M059J (cell line): ENCODE results near the gene MARCHF3. TPM values are rescaled to one million over a fixed set of nuclear protein-coding genes. Genes with fewer than 3 reads are reported as not detected.
"Not testable (repeated sequence)": the region's sequence is repeated elsewhere in the genome, so short reads cannot be mapped to it uniquely, and the experiment has no call there.

ENCODE experiments used
- DNase-seq: peaks from one replicate; pipeline ENCODE4 v3.0.0-alpha.2; 2012; ENCODE audit warnings: low read depth
- total RNA-seq: library from RNA; depleted of rRNA; stranded (reverse); fragments of >200 nt; shearing (Covaris generic); gene quantifications from 2 replicates; pipeline ENCODE4 v1.2.3, GENCODE V29; 2014; rRNA removed

The MARCHF3 gene
- total RNA-seq, 1 experiment from 2014 or later = 4.9 TPM

DNA sequence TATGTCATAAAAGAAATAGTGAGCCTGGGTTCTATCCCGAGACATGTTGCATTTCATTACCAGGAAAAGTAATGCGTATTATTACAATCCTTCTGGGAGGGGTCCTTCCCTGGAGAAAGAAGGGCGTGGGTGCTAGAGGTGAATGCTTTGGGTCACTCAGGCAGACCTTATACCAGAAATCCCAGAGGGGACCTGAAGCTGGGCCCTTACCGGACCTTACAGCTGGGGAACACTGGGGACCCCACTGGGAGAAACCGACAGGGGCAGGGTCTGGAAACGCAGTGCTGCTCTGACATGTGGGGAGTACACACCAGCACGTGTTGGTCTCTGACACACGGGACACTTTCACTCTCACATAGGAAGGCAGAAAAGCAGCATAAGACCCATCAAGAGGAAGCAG lies 182.1 kb downstream of the MARCHF3 start:
- no peak for DNase-seq

- DNase-seq = no peak
Measured at GRCh38 chr5:126847826-126848251, 182.5 kb downstream of the MARCHF3 start.

DNA sequence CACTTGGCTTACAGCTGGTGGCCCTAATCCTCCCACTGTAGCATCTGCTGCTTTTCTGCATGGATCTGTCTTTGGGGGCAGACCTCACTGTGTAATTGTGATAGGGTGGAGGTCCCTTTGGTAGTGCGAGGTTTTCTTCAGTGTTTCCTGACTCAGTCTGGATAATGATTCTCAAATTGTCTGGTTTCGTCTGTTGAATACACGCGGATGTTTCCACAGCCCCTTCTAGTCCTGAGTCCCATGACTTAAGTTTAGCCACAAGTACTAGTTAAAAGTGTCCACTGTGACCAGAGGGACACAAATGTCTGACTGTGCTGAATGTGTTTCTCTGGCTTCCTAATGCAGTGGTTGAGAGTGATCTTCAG lies 182.9 kb downstream of the MARCHF3 start:
- DNase-seq = no peak

DNA sequence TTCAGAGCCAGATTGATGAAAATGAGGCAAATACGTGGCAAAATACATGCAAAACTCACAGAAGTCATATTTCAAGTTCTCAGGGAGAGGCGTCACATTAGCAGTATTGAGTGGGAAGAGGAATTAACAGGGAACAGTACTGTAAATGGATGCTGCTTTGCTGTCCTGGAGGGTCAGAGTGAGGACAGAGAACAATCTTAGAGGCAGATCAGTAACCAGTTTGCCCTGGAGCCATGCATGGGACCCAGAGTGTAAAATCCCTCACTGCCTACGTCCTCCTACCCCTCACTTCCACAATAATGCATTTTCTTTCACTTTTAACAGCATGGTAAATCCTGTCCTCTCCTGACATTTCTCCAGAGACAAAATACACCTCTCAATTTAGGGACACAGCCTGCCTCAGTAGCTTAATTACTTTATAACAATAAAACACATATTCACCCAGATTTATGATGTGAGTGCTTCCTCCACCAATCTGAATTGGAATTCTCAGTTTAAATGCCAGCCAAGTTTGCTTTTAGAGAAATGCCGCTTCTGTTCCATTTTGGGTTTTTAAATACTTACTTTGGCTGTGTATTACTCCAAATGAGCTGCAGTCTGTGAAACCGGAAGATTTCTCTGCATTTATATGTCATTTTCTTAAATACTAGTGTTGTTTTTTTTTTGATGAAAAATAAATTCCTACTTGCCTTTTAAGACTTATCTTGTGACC lies 183.5 kb downstream of the MARCHF3 start:
- no peak for DNase-seq

DNA sequence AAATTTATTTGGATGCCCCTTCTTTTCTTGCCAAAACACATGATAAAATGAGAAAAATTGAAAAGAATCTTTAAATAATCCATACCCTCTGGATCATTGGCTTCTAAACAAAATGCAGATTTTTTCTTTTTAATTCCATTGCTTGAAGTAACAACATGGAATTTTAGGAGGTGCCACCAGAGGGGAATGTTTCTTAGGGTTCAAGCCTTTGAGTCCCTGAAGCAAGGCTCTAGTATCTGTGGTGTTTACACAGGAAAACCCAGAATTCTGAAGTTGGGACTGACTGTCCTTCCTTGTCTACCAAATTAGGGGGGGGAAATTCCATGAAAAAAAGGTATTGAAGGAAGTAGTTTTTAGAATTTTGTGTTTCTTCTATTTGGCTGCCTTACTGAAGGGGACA lies 184.0 kb downstream of the MARCHF3 start:
- peak; percentile 29 for DNase-seq

DNA sequence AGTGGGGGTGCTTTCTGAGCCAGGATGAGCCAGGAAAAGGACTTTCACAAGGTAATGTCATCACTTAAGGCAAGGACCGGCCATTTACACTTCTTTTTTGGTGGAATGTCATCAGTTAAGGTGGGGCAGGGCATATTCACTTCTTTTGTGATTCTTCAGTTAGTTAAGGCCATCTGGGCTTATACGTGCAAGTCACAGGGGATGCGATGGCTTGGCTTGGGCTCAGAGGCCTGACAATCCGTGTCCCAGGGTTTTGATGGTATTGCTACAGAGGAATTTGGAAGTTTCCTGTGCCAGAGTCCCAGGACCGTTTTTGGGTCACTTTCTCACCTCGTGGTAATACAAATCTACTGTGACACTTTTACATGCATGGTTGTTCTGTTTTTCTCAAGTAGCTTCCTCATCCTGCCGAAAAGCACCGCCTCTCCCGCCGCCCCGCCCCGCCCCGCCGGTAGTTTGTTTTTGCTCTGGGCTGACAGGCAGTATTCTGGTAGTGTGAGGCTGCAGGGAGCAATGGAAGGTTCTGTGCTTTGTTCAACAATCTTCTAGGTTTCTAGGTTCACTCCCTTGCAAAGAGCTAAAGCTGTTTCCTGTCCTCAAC lies 184.8 kb downstream of the MARCHF3 start:
- not testable (repeated sequence) for DNase-seq

GRCh38 chr5:126843375-126843774 lies 187.0 kb downstream of the MARCHF3 start:
- DNase-seq = not testable (repeated sequence)

DNA sequence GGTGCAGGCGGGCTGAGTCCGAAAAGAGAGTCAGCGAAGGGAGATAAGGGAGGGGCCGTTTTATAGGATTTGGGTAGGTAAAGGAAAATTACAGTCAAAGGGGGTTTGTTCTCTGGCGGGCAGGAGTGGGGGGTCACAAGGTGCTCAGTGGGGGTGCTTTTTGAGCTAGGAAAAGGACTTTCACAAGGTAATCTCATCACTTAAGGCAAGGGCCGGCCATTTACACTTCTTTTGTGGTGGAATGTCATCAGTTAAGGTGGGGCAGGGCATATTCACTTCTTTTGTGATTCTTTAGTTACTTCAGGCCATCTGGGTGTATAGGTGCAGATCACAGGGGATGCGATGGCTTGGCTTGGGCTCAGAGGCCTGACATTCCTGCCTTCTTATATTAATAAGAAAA lies 191.0 kb downstream of the MARCHF3 start:
- not testable (repeated sequence) for DNase-seq

- no peak for DNase-seq
Measured at GRCh38 chr5:126837906-126838539, 192.3 kb downstream of the MARCHF3 start.

GRCh38 chr5:126837242-126837641 lies 193.1 kb downstream of the MARCHF3 start:
- no peak for DNase-seq

- DNase-seq = no peak
Measured at GRCh38 chr5:126836778-126837177, 193.6 kb downstream of the MARCHF3 start.

GRCh38 chr5:126831156-126831555 lies 199.2 kb downstream of the MARCHF3 start:
- no peak for DNase-seq

GRCh38 chr5:126830061-126830460 lies 200.3 kb downstream of the MARCHF3 start:
- no peak for DNase-seq

GRCh38 chr5:126829098-126829497 lies 201.3 kb downstream of the MARCHF3 start:
- no peak for DNase-seq

DNA sequence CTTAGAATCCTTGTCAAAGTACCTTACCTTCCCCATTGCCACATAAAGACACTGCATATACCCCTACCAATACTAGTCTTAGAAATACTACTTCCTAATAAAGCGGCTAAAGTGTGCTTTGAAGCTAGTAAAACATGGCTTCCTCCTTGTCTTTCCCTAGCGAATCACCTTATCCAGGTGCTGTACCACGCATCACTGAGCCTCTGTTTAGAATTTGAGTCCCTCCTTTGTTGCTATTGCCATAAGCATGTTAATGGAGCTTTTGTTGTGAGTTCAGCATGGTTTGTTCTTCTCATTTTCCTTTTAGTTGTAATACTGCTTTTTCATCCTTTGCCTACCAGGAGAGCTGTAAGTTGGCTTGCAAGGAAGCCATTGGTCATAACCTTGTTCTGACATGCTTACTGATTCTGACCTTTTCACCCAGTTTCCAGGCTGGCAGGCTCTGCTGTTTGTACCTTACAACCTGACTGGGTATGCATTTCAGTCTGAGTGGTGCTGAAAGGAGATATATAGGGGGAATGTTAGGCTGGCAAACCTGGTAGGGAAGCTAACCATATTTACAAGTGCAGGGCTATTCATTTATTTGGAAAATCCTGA lies 203.6 kb downstream of the MARCHF3 start:
- DNase-seq = no peak

DNA sequence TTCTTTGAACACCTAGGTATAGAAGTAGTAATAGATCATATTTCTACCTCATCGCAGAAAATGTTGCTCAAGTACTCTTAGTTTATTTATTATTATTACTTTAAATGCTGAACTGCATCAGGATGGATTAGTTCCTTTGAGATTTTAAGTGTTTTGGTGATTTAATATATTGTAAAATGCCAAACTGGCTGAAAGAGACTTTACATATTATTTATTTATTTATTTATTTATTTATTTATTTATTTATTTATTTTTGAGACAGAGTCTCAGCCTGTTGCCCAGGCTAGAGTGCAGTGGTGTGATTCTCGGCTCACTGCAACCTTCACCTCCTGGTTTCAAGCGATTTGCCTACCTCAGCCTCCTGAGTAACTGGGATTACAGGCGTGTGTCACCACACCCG lies 211.1 kb downstream of the MARCHF3 start:
- no peak for DNase-seq

DNA sequence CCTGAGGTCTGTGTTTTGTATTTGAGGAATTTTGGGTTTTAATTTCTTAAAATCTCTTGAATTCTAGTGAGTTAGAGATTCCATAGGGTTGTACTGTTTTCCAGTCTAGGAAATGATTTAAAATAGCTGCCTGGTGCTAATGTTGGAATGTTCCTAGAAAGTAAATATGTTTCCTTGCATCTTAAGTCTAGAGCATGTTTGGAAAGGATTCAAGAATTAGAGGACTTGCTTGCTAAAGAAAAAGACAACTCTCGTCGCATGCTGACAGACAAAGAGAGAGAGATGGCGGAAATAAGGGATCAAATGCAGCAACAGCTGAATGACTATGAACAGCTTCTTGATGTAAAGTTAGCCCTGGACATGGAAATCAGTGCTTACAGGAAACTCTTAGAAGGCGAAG lies 211.6 kb downstream of the MARCHF3 start:
- DNase-seq = no peak

Other genes with a start within 250 kb of the MARCHF3 start
- 1.7 and 2.6 TPM in 2 replicates for gene C5orf63, start 42.9 kb upstream of the MARCHF3 start, total RNA-seq